ENCODE measurements around the gene ERAP2. TPM values are rescaled to one million over a fixed set of nuclear protein-coding genes. Genes with fewer than 3 reads are reported as not detected.
A peak's percentile ranks its signal among the peaks of the same experiment; 100 is the strongest.

Gene ERAP2
- total and polyA plus RNA-seq, 10 of the 15 experiments (the other 5 are each of a cell fraction or from before 2014, with no cell fraction given): 4.0 to 28.7 (median 11.7) TPM

- H4K20me1 ChIP-seq (ENCODE audit: control insufficient read depth, insufficient read depth): no peaks in the 10 kb centered on the region
- H3K36me3 ChIP-seq (ENCODE audit: control insufficient read depth in 2 of 2, insufficient read depth in 2 of 2, low read length in 1 of 2): no peaks in the 10 kb centered on the region
- peak overlapping the region; percentile 37 for H2AFZ ChIP-seq (ENCODE audit: control insufficient read depth, low read depth, low read length)
- no peak for FAIRE-seq
- SMC1A ChIA-PET (ENCODE audit: uncharacterized antibody, unreplicated experiment): interaction anchor here (0.7 to 5.1 kb wide), 15 partner anchors 10 to 67 kb away, joined by 3 to 78 read pairs (median 5); partner anchors contain the start of gene ERAP2
- TSS peak; percentile 84 for BruUV-seq (replicated peaks)
- H3K4me3 ChIP-seq: peak overlapping the region; percentile 73
- H3K79me2 ChIP-seq (ENCODE audit: control insufficient read depth, insufficient read depth, low read length): peaks cover 84% of the 10 kb centered on the region
- H3K27ac ChIP-seq (ENCODE audit: control insufficient read depth, insufficient read depth): peak overlapping the region; percentile 97
- POLR2A ChIA-PET: interaction anchor here (0.6 to 4.3 kb wide), 12 partner anchors 10 to 248 kb away, joined by 3 to 27 read pairs (median 4); partner anchors contain the start of gene ERAP2
- peak overlapping the region; percentile 93 for H3K9ac ChIP-seq (ENCODE audit: control insufficient read depth, insufficient read depth, low read length)
- no peaks in the 10 kb centered on the region for H3K9me3 ChIP-seq (replicated peaks; ENCODE audit: control insufficient read depth, insufficient read depth, low read length)
- DNase-seq (ENCODE audit: low read depth, low spot score): no peak
- in situ Hi-C loops (cut with MboI): no loop called here
- RAD21 ChIA-PET (ENCODE audit: unreplicated experiment): interaction anchor here (0.9 to 5.5 kb wide), 15 partner anchors 11 to 117 kb away, joined by 3 to 67 read pairs (median 5); partner anchors contain the start of gene ERAP2
- H3K27me3 ChIP-seq (replicated peaks in 1 of 2; ENCODE audit: control insufficient read depth in 2 of 2, insufficient read depth in 2 of 2, low read length in 1 of 2): no peaks in the 10 kb centered on the region
- 1% methylated on average over 13 of the region's 13 CpGs for WGBS (ENCODE audit: insufficient coverage, insufficient replicate concordance, low lambda C conversion rate, missing lambda C conversion rate)
- CTCF ChIA-PET: interaction anchor here (0.9 to 4.1 kb wide), 13 partner anchors 11 to 227 kb away, joined by 3 to 23 read pairs (median 4); partner anchors contain the start of gene LIX1
- peak overlapping the region; percentile 88 for H3K4me2 ChIP-seq (ENCODE audit: control insufficient read depth, insufficient read depth)
- TF ChIP-seq SIX5 (IDR thresholded peaks at IDR 0.05; ENCODE audit: low read depth, low read length, severe bottlenecking) (no peak), HDAC6 (IDR thresholded peaks at IDR 0.05; ENCODE audit: unreplicated experiment) (peak; percentile 14), SRF (IDR thresholded peaks at IDR 0.05; ENCODE audit: low read depth in 2 of 2, low read length in 2 of 2) (no peak), ZBTB11 (CRISPR knock-in tag; IDR thresholded peaks at IDR 0.05) (no peak), KLF5 (IDR thresholded peaks at IDR 0.05; ENCODE audit: partially characterized antibody) (no peak), ZNF217 (IDR thresholded peaks at IDR 0.05) (no peak)
- intact Hi-C loops (cut with micrococcal nuclease; ENCODE audit: unreplicated experiment): loop anchor here (2.0 kb wide), 3 partner anchors 13 to 125 kb away; no protein-coding TSS in a partner anchor
- no peak for ATAC-seq
- peaks cover 9% of the 10 kb centered on the region for H3K4me1 ChIP-seq (ENCODE audit: control insufficient read depth, insufficient read depth, low read length)
Observed at GRCh38 chr5:96933764-96934707, 57.7 kb downstream of the ERAP2 start.

All from GM12878 (cell line).